ENCODE measurements around the gene COLQ.

Gene COLQ

DNA sequence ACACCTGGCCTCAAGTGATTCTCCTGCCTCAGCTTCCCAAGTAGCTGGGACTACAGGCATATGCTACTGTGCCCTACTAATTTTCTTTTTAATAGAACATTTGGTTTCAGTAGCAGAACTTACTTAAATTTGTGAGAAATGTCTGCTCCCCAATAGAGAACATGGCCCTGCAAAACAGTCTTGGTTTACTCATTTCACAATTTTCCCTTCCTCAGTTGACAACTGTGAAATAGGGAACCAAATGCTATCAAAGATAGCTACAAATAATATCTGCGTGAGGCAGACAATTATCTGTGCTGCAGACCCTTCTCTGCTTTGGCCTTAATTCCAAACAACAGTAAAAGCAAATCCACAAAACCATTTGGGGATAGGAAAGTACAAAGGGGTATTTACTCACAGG is 116.7 kb downstream of the COLQ start:
- H3K4me1 ChIP-seq (ENCODE audit: control insufficient read depth in 1 of 2, insufficient read depth in 2 of 2, low read length in 2 of 2) = peaks cover 7 to 13% of the 10 kb centered on the region in 2 experiments
- DNase-seq = no peak
- H3K9ac ChIP-seq (ENCODE audit: low read length) = no peak overlapping the region
- H4K91ac ChIP-seq (ENCODE audit: low read depth, low read length) = no peak overlapping the region
- no peak overlapping the region for H3K4me2 ChIP-seq (ENCODE audit: low read length)
- no peak overlapping the region for H4K8ac ChIP-seq (ENCODE audit: low read depth, low read length)
- H2BK120ac ChIP-seq (ENCODE audit: insufficient read depth, low read length, poor library complexity) = no peak overlapping the region
- peaks cover 11% of the 10 kb centered on the region for H3K79me1 ChIP-seq (ENCODE audit: low read length)
- H3K14ac ChIP-seq (ENCODE audit: low read length) = no peak overlapping the region
- H2BK12ac ChIP-seq (ENCODE audit: low read length) = no peak overlapping the region
- no peak overlapping the region for H4K12ac ChIP-seq (ENCODE audit: low read depth, low read length)
- WGBS (ENCODE audit: extremely low coverage, insufficient coverage, insufficient read length) = no CpG with 5 or more reads among the region's 1 CpG
- H2AFZ ChIP-seq (ENCODE audit: insufficient read depth, low read length, poor library complexity) = no peak overlapping the region
- H3K23ac ChIP-seq (ENCODE audit: low read length) = no peak overlapping the region
- H3K9me3 ChIP-seq (ENCODE audit: insufficient read depth, low read depth, low read length) = no peaks in the 10 kb centered on the region
- H2BK5ac ChIP-seq (ENCODE audit: low read depth, low read length, poor library complexity) = no peak overlapping the region
- H3K4me3 ChIP-seq (ENCODE audit: low read depth, low read length) = no peak overlapping the region
- no peak overlapping the region for H3K27ac ChIP-seq (ENCODE audit: low read depth, low read length)
- H2AK5ac ChIP-seq (ENCODE audit: low read length) = no peak overlapping the region
- no peaks in the 10 kb centered on the region for H3K36me3 ChIP-seq (ENCODE audit: control insufficient read depth in 1 of 2, insufficient read depth in 2 of 2, low read length in 2 of 2)
- no peak overlapping the region for H3K4ac ChIP-seq (ENCODE audit: low read depth, low read length)
- no peak overlapping the region for H3K18ac ChIP-seq (ENCODE audit: low read length)
- no peaks in the 10 kb centered on the region for H3K27me3 ChIP-seq (ENCODE audit: insufficient read depth, low read length)
- H3K79me2 ChIP-seq (ENCODE audit: control insufficient read depth, insufficient read depth, low read length, poor library complexity) = peaks cover 2% of the 10 kb centered on the region

DNA sequence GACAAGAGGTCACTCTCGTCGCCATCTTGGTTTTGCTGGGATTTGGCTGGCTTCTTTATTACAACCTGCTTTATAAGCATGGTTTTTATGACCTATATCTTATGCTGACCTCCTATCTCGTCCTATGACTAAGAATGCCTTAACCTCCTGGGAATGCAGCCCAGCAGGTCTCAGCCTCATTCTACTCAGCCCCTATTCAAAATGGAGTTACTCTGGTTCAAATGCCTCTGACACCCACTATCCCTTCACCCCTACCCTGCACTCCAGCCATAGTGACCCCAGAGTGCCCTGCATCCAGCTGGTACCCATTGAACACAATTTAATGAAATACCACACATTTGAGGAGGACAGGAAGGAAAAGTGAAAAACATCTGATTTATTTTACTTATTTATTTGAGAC is 117.5 kb downstream of the COLQ start:
- Histone ChIP-seq H3K27me3 (ENCODE audit: insufficient read depth, low read length) (no peaks in the 10 kb centered on the region), H4K12ac (ENCODE audit: low read depth, low read length) (no peak overlapping the region), H3K4me2 (ENCODE audit: low read length) (no peak overlapping the region)

DNA sequence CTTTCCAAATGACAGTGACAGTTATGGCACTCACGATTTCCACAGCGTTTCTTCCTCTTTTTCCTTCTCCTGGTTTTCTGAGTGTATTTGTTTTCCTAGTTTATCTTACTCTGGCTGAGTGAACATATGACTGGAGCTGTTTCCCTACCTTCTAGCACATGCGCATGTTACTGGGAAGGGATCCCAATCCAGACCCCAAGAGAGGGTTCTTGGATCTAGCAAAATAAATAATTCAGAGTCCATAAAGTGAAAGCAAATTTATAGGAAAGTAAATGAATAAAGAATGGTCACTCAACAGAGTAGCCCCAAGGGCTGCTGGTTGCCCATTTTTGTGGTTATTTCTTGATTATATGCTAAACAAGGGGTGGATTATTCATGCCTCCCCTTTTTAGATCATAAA is 118.0 kb downstream of the COLQ start:
- no peak overlapping the region for H2BK5ac ChIP-seq (ENCODE audit: low read depth, low read length, poor library complexity)

More for the DNA sequence above, 117.5 kb downstream of the COLQ start:
- H3K18ac ChIP-seq (ENCODE audit: low read length) = no peak overlapping the region
- no peak overlapping the region for H3K14ac ChIP-seq (ENCODE audit: low read length)
- H3K4me3 ChIP-seq (ENCODE audit: low read depth, low read length) = no peak overlapping the region
- H3K79me2 ChIP-seq (ENCODE audit: control insufficient read depth, insufficient read depth, low read length, poor library complexity) = no peaks in the 10 kb centered on the region
- H3K9ac ChIP-seq (ENCODE audit: low read length) = no peak overlapping the region
- no peak overlapping the region for H3K23ac ChIP-seq (ENCODE audit: low read length)
- no peak overlapping the region for H2BK5ac ChIP-seq (ENCODE audit: low read depth, low read length, poor library complexity)
- H4K91ac ChIP-seq (ENCODE audit: low read depth, low read length) = peak overlapping the region; percentile 59
- no CpG with 5 or more reads among the region's 3 CpGs for WGBS (ENCODE audit: extremely low coverage, insufficient coverage, insufficient read length)
- no peak overlapping the region for H2AFZ ChIP-seq (ENCODE audit: insufficient read depth, low read length, poor library complexity)
- H2BK12ac ChIP-seq (ENCODE audit: low read length) = no peak overlapping the region
- DNase-seq = peak; percentile 52 to 66
- no peaks in the 10 kb centered on the region for H3K9me3 ChIP-seq (ENCODE audit: insufficient read depth, low read depth, low read length)
- H3K79me1 ChIP-seq (ENCODE audit: low read length) = peaks cover 6% of the 10 kb centered on the region
- peaks cover 5 to 7% of the 10 kb centered on the region in 2 experiments for H3K4me1 ChIP-seq (ENCODE audit: control insufficient read depth in 1 of 2, insufficient read depth in 2 of 2, low read length in 2 of 2)
- no peak overlapping the region for H2BK120ac ChIP-seq (ENCODE audit: insufficient read depth, low read length, poor library complexity)
- H3K27ac ChIP-seq (ENCODE audit: low read depth, low read length) = no peak overlapping the region
- no peak overlapping the region for H2AK5ac ChIP-seq (ENCODE audit: low read length)
- peak overlapping the region; percentile 48 for H4K8ac ChIP-seq (ENCODE audit: low read depth, low read length)
- H3K36me3 ChIP-seq (ENCODE audit: control insufficient read depth in 1 of 2, insufficient read depth in 2 of 2, low read length in 2 of 2) = no peaks in the 10 kb centered on the region
- H3K4ac ChIP-seq (ENCODE audit: low read depth, low read length) = no peak overlapping the region

DNA sequence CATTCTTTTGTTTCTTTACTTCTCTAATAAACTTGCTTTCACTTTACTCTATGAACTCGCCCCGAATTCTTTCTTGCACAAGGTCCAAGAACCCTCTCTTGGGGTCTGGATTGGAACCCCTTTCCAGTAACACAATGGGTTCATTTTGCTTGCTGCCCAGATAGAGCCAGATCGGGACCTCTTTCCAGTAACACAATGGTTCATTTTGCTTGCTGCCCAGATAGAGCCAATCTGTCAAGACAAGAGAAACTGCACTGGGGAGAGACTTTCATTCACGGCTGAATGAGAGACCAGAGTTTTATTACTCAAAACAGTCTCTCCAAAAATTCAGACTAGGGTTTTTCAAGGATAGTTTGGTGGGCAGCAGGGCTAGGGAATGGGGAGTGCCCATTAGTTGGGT is 119.6 kb downstream of the COLQ start:
- H3K79me2 ChIP-seq (ENCODE audit: control insufficient read depth, insufficient read depth, low read length, poor library complexity) = no peaks in the 10 kb centered on the region
- H3K4me2 ChIP-seq (ENCODE audit: low read length) = no peak overlapping the region
- no peak overlapping the region for H2AFZ ChIP-seq (ENCODE audit: insufficient read depth, low read length, poor library complexity)
- H3K9ac ChIP-seq (ENCODE audit: low read length) = no peak overlapping the region
- no peak overlapping the region for H4K91ac ChIP-seq (ENCODE audit: low read depth, low read length)
- no peak overlapping the region for H3K14ac ChIP-seq (ENCODE audit: low read length)
- no peak overlapping the region for H3K27ac ChIP-seq (ENCODE audit: low read depth, low read length)
- H3K36me3 ChIP-seq (ENCODE audit: control insufficient read depth in 1 of 2, insufficient read depth in 2 of 2, low read length in 2 of 2) = peaks cover 0 to 5% of the 10 kb centered on the region in 2 experiments
- no peak overlapping the region for H3K4me3 ChIP-seq (ENCODE audit: low read depth, low read length)
- H2BK5ac ChIP-seq (ENCODE audit: low read depth, low read length, poor library complexity) = no peak overlapping the region
- peaks cover 1% of the 10 kb centered on the region for H3K79me1 ChIP-seq (ENCODE audit: low read length)
- no peak overlapping the region for H2AK5ac ChIP-seq (ENCODE audit: low read length)
- H3K23ac ChIP-seq (ENCODE audit: low read length) = no peak overlapping the region
- H2BK12ac ChIP-seq (ENCODE audit: low read length) = no peak overlapping the region
- no peak overlapping the region for H3K4ac ChIP-seq (ENCODE audit: low read depth, low read length)
- DNase-seq = no peak
- H4K8ac ChIP-seq (ENCODE audit: low read depth, low read length) = no peak overlapping the region
- peaks cover 9% of the 10 kb centered on the region for H3K9me3 ChIP-seq (ENCODE audit: insufficient read depth, low read depth, low read length)
- no peaks in the 10 kb centered on the region for H3K27me3 ChIP-seq (ENCODE audit: insufficient read depth, low read length)
- no peak overlapping the region for H2BK120ac ChIP-seq (ENCODE audit: insufficient read depth, low read length, poor library complexity)
- H3K4me1 ChIP-seq (ENCODE audit: control insufficient read depth in 1 of 2, insufficient read depth in 2 of 2, low read length in 2 of 2) = peaks cover 4 to 5% of the 10 kb centered on the region in 2 experiments
- WGBS (ENCODE audit: extremely low coverage, insufficient coverage, insufficient read length) = no CpG with 5 or more reads among the region's 4 CpGs
- H3K18ac ChIP-seq (ENCODE audit: low read length) = no peak overlapping the region
- no peak overlapping the region for H4K12ac ChIP-seq (ENCODE audit: low read depth, low read length)

More for the DNA sequence above, 118.0 kb downstream of the COLQ start:
- no peak overlapping the region for H2BK12ac ChIP-seq (ENCODE audit: low read length)
- H3K9ac ChIP-seq (ENCODE audit: low read length) = no peak overlapping the region
- H3K27ac ChIP-seq (ENCODE audit: low read depth, low read length) = no peak overlapping the region
- H3K9me3 ChIP-seq (ENCODE audit: insufficient read depth, low read depth, low read length) = peaks cover 1% of the 10 kb centered on the region
- H4K8ac ChIP-seq (ENCODE audit: low read depth, low read length) = no peak overlapping the region
- H3K4me1 ChIP-seq (ENCODE audit: control insufficient read depth in 1 of 2, insufficient read depth in 2 of 2, low read length in 2 of 2) = peaks cover 4 to 5% of the 10 kb centered on the region in 2 experiments
- H3K79me2 ChIP-seq (ENCODE audit: control insufficient read depth, insufficient read depth, low read length, poor library complexity) = no peaks in the 10 kb centered on the region
- H3K4ac ChIP-seq (ENCODE audit: low read depth, low read length) = no peak overlapping the region
- no peak overlapping the region for H3K18ac ChIP-seq (ENCODE audit: low read length)
- no peak for DNase-seq
- H4K91ac ChIP-seq (ENCODE audit: low read depth, low read length) = peak overlapping the region; percentile 59
- WGBS (ENCODE audit: extremely low coverage, insufficient coverage, insufficient read length) = no CpG with 5 or more reads among the region's 3 CpGs
- no peaks in the 10 kb centered on the region for H3K27me3 ChIP-seq (ENCODE audit: insufficient read depth, low read length)
- no peak overlapping the region for H3K4me3 ChIP-seq (ENCODE audit: low read depth, low read length)
- H2BK120ac ChIP-seq (ENCODE audit: insufficient read depth, low read length, poor library complexity) = no peak overlapping the region
- no peaks in the 10 kb centered on the region for H3K36me3 ChIP-seq (ENCODE audit: control insufficient read depth in 1 of 2, insufficient read depth in 2 of 2, low read length in 2 of 2)
- H4K12ac ChIP-seq (ENCODE audit: low read depth, low read length) = no peak overlapping the region
- H3K23ac ChIP-seq (ENCODE audit: low read length) = no peak overlapping the region
- peaks cover 3% of the 10 kb centered on the region for H3K79me1 ChIP-seq (ENCODE audit: low read length)
- H2AFZ ChIP-seq (ENCODE audit: insufficient read depth, low read length, poor library complexity) = no peak overlapping the region
- no peak overlapping the region for H3K4me2 ChIP-seq (ENCODE audit: low read length)
- no peak overlapping the region for H3K14ac ChIP-seq (ENCODE audit: low read length)
- H2AK5ac ChIP-seq (ENCODE audit: low read length) = no peak overlapping the region
